ENCODE results near the gene CLIC4. TPM values are rescaled to one million over a fixed set of nuclear protein-coding genes. Genes with fewer than 3 reads are reported as not detected.

CLIC4 gene
- polyA plus RNA-seq, 3 donors, result 9.7 to 38.1 (median 24.6) TPM

DNA sequence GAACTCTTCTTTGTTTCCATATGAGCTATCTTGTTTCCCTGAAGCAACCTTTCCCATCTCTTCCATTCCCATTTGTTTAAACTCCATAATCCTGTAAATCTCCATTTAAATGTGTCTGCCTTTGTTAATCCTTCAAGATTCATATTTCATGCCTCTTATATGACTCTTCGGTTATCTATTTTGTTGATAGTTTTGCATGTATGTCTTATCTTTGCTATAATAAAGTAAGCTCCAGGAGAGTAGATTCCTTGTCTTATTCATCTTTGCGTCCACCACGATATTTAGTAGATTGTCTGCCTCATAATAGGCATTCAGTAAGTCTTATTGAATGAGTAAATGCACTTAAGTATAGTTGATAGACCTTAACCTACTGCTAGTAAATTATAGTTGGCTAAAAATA lies 18.4 kb downstream of the CLIC4 start:
- DNase-seq, result no peak
- peaks cover 64% of the 10 kb centered on the region for H3K79me2 ChIP-seq (ENCODE audit: insufficient read depth, low read length)
- intact Hi-C loops (cut with micrococcal nuclease), result no loop called here
- no CpG with 5 or more reads among the region's 3 CpGs for WGBS (ENCODE audit: insufficient coverage)
- H3K4me2 ChIP-seq (replicated peaks; ENCODE audit: extremely low read depth, low read length, poor library complexity, severe bottlenecking), result no peak overlapping the region
- no peaks in the 10 kb centered on the region for H3K9me3 Mint-ChIP-seq
- TF ChIP-seq, protein P1, sequence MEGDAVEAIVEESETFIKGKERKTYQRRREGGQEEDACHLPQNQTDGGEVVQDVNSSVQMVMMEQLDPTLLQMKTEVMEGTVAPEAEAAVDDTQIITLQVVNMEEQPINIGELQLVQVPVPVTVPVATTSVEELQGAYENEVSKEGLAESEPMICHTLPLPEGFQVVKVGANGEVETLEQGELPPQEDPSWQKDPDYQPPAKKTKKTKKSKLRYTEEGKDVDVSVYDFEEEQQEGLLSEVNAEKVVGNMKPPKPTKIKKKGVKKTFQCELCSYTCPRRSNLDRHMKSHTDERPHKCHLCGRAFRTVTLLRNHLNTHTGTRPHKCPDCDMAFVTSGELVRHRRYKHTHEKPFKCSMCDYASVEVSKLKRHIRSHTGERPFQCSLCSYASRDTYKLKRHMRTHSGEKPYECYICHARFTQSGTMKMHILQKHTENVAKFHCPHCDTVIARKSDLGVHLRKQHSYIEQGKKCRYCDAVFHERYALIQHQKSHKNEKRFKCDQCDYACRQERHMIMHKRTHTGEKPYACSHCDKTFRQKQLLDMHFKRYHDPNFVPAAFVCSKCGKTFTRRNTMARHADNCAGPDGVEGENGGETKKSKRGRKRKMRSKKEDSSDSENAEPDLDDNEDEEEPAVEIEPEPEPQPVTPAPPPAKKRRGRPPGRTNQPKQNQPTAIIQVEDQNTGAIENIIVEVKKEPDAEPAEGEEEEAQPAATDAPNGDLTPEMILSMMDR (IDR thresholded peaks at IDR 0.05), result no peak
- peaks cover 10% of the 10 kb centered on the region for H3K4me1 Mint-ChIP-seq
- H3K4me3 Mint-ChIP-seq, result no peak overlapping the region
- peaks cover 10% of the 10 kb centered on the region for H4K20me1 ChIP-seq (ENCODE audit: insufficient read depth, low read length)
- peaks cover 23 to 29% of the 10 kb centered on the region in 2 donors for H3K4me1 ChIP-seq (ENCODE audit: control insufficient read depth in 1 of 2, insufficient read depth in 2 of 2, low read length in 2 of 2)
- no peaks in the 10 kb centered on the region for H3K27me3 ChIP-seq (ENCODE audit: control insufficient read depth in 2 of 2, insufficient read depth in 2 of 2, low read length in 2 of 2)
- peaks cover 1 to 5% of the 10 kb centered on the region in 2 donors for H3K36me3 Mint-ChIP-seq
- H3K27me3 Mint-ChIP-seq (ENCODE audit: low read depth in 3 of 3), result no peaks in the 10 kb centered on the region
- no peak overlapping the region for H3K9ac ChIP-seq (ENCODE audit: insufficient read depth, low read length, poor library complexity, severe bottlenecking)
- no peaks in the 10 kb centered on the region for H3K36me3 ChIP-seq (replicated peaks in 1 of 2; ENCODE audit: control insufficient read depth in 1 of 2, insufficient read depth in 2 of 2, low read length in 2 of 2)
- no peak overlapping the region for H3K27ac ChIP-seq (ENCODE audit: low read depth in 1 of 2, low read length in 2 of 2)
- no peak overlapping the region for H3K4me3 ChIP-seq (replicated peaks in 1 of 3; ENCODE audit: low read depth in 2 of 3, low read length in 3 of 3)
- H2AFZ ChIP-seq (ENCODE audit: insufficient read depth, low read depth, low read length, poor library complexity, severe bottlenecking), result no peak overlapping the region
- H3K27ac Mint-ChIP-seq, result no peak overlapping the region
- H3K9me3 ChIP-seq (replicated peaks in 1 of 2; ENCODE audit: control insufficient read depth in 1 of 2, insufficient read depth in 1 of 2, low read length in 2 of 2), result no peaks in the 10 kb centered on the region

DNA sequence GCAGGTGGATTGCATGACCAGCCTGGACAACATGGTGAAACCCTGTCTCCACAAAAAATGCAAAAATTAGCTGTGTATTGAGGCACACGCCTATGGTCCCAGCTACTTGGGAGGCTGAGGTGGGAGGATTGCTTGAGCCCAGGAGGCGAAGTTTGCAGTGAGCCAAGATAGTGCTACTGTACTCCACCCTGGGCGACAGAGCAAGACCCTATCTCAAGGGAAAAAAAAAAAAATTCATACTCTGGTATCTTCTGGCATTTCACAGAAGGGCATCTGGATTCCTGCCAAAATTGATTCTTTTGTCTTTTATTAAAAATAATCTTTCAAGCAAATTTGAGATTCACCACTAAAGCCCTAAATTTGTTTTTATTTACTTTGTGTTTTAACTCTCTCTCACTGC lies 19.2 kb downstream of the CLIC4 start:
- no peaks in the 10 kb centered on the region for H3K9me3 ChIP-seq (replicated peaks in 1 of 2; ENCODE audit: control insufficient read depth in 1 of 2, insufficient read depth in 1 of 2, low read length in 2 of 2)
- Mint-ChIP-seq H3K36me3 (peaks cover 1 to 5% of the 10 kb centered on the region in 2 donors), H3K4me1 (peaks cover 10% of the 10 kb centered on the region), H3K9me3 (no peaks in the 10 kb centered on the region), H3K27ac (peak overlapping the region in 1 of 7 donors; percentile 40), H3K27me3 (ENCODE audit: low read depth in 3 of 3) (no peaks in the 10 kb centered on the region), H3K4me3 (no peak overlapping the region)
- H3K27me3 ChIP-seq (ENCODE audit: control insufficient read depth in 2 of 2, insufficient read depth in 2 of 2, low read length in 2 of 2), result no peaks in the 10 kb centered on the region
- H3K27ac ChIP-seq (ENCODE audit: low read depth in 1 of 2, low read length in 2 of 2), result no peak overlapping the region
- no peak overlapping the region for H2AFZ ChIP-seq (ENCODE audit: insufficient read depth, low read depth, low read length, poor library complexity, severe bottlenecking)
- WGBS (ENCODE audit: insufficient coverage), result 50% methylated on average over 1 of the region's 3 CpGs
- no peak for DNase-seq
- no peak overlapping the region for H3K4me3 ChIP-seq (replicated peaks in 1 of 3; ENCODE audit: low read depth in 2 of 3, low read length in 3 of 3)
- H3K36me3 ChIP-seq (replicated peaks in 1 of 2; ENCODE audit: control insufficient read depth in 1 of 2, insufficient read depth in 2 of 2, low read length in 2 of 2), result no peaks in the 10 kb centered on the region
- TF ChIP-seq, protein P1 (IDR thresholded peaks at IDR 0.05), result no peak
- H3K9ac ChIP-seq (ENCODE audit: insufficient read depth, low read length, poor library complexity, severe bottlenecking), result no peak overlapping the region
- peaks cover 23 to 32% of the 10 kb centered on the region in 2 donors for H3K4me1 ChIP-seq (ENCODE audit: control insufficient read depth in 1 of 2, insufficient read depth in 2 of 2, low read length in 2 of 2)
- peaks cover 10% of the 10 kb centered on the region for H4K20me1 ChIP-seq (ENCODE audit: insufficient read depth, low read length)
- intact Hi-C loops (cut with micrococcal nuclease), result no loop called here
- no peak overlapping the region for H3K4me2 ChIP-seq (replicated peaks; ENCODE audit: extremely low read depth, low read length, poor library complexity, severe bottlenecking)
- H3K79me2 ChIP-seq (ENCODE audit: insufficient read depth, low read length), result peaks cover 58% of the 10 kb centered on the region
